ENCODE data around the gene CDR2L. TPM values are rescaled to one million over a fixed set of nuclear protein-coding genes. Genes with fewer than 3 reads are reported as not detected.

The CDR2L gene
- total RNA-seq, 1 experiment from 2014 or later, result 31.0 TPM

- DNase-seq (ENCODE audit: low spot score) (no peak), ATAC-seq (no peak)
- POLR2A ChIA-PET, result no interaction called here
- TF ChIP-seq CBFB (CRISPR knock-in tag; IDR thresholded peaks at IDR 0.05; ENCODE audit: low read depth) (no peak), ZNF317 (CRISPR knock-in tag; IDR thresholded peaks at IDR 0.05; ENCODE audit: borderline replicate concordance, low read depth) (no peak), ZNF416 (CRISPR knock-in tag; IDR thresholded peaks at IDR 0.05) (no peak)
- no peak overlapping the region for H3K4me3 Mint-ChIP-seq
- CTCF ChIA-PET, result no interaction called here
- H3K27ac Mint-ChIP-seq, result no peak overlapping the region
- no peaks in the 10 kb centered on the region for H3K9me3 Mint-ChIP-seq
- peaks cover 40% of the 10 kb centered on the region for H3K27me3 Mint-ChIP-seq (ENCODE audit: low read depth)
- peaks cover 17% of the 10 kb centered on the region for H3K4me1 Mint-ChIP-seq
- H3K36me3 Mint-ChIP-seq, result no peaks in the 10 kb centered on the region
Observed at GRCh38 chr17:74941128-74941725, 46.2 kb upstream of the CDR2L start.

GRCh38 chr17:74943808-74944522, 43.5 kb upstream of the CDR2L start:
- Mint-ChIP-seq H3K9me3 (no peaks in the 10 kb centered on the region), H3K4me1 (peaks cover 17% of the 10 kb centered on the region), H3K4me3 (no peak overlapping the region), H3K27ac (no peak overlapping the region; the same call in 1 of the 2 replicates), H3K36me3 (no peaks in the 10 kb centered on the region), H3K27me3 (ENCODE audit: low read depth) (peaks cover 15% of the 10 kb centered on the region)
- ChIA-PET CTCF (interaction anchor here (1.1 to 5.9 kb wide), 5 partner anchors 14 to 153 kb away, joined by 3 to 56 read pairs (median 3); no protein-coding TSS in a partner anchor), POLR2A (interaction anchor here (0.6 kb wide), 1 partner anchor 827 kb away, joined by 5 read pairs; no protein-coding TSS in a partner anchor)
- no peak; the same call in 1 of the 2 replicates for ATAC-seq
- TF ChIP-seq E2F4 (CRISPR knock-in tag; IDR thresholded peaks at IDR 0.05; ENCODE audit: borderline replicate concordance, low read depth) (no peak), ZNF423 (CRISPR knock-in tag; IDR thresholded peaks at IDR 0.05) (peak; percentile 14; the same call in 1 of the 2 replicates)
- DNase-seq (ENCODE audit: low spot score), result peak; percentile 46

- no peak overlapping the region for H3K27ac Mint-ChIP-seq
- TF ChIP-seq ERG (CRISPR knock-in tag; IDR thresholded peaks at IDR 0.05), result no peak
- TF ChIP-seq GRHL2 (CRISPR knock-in tag; IDR thresholded peaks at IDR 0.05; ENCODE audit: insufficient replicate concordance, severe bottlenecking), result no peak
- no peak for TF ChIP-seq ATF6 (CRISPR knock-in tag; IDR thresholded peaks at IDR 0.05)
- TF ChIP-seq ZNF138 (CRISPR knock-in tag; conservative IDR thresholded peaks at IDR 0.05), result no peak
- no peak for TF ChIP-seq ELF4 (CRISPR knock-in tag; IDR thresholded peaks at IDR 0.05; ENCODE audit: low read depth)
- no peak for TF ChIP-seq HMGA2 (CRISPR knock-in tag; IDR thresholded peaks at IDR 0.05)
- no peak for TF ChIP-seq NR2C2 (CRISPR knock-in tag; IDR thresholded peaks at IDR 0.05)
- TF ChIP-seq CREB1 (CRISPR knock-in tag; IDR thresholded peaks at IDR 0.05), result no peak
- TF ChIP-seq MXD4 (CRISPR knock-in tag; IDR thresholded peaks at IDR 0.05; ENCODE audit: borderline replicate concordance), result no peak
- no peak for TF ChIP-seq TP53 (CRISPR knock-in tag; IDR thresholded peaks at IDR 0.05)
- TF ChIP-seq FOXP1 (CRISPR knock-in tag; IDR thresholded peaks at IDR 0.05; ENCODE audit: borderline replicate concordance), result no peak
- no peak for TF ChIP-seq AFF4 (CRISPR knock-in tag; IDR thresholded peaks at IDR 0.05; ENCODE audit: borderline replicate concordance)
- H3K36me3 Mint-ChIP-seq, result no peaks in the 10 kb centered on the region
- no peak overlapping the region for H3K4me3 Mint-ChIP-seq
- ChIA-PET POLR2A (no interaction called here), CTCF (interaction anchor here (1.0 to 5.9 kb wide), 4 partner anchors 12 to 26 kb away, joined by 3 to 56 read pairs (median 4); partner anchors contain the start of gene OTOP2)
- peaks cover 19% of the 10 kb centered on the region for H3K4me1 Mint-ChIP-seq
- peaks cover 10% of the 10 kb centered on the region for H3K27me3 Mint-ChIP-seq (ENCODE audit: low read depth)
- DNase-seq (ENCODE audit: low spot score), result no peak
- ATAC-seq, result no peak
- H3K9me3 Mint-ChIP-seq, result no peaks in the 10 kb centered on the region
Observed at GRCh38 chr17:74945543-74945942, 41.9 kb upstream of the CDR2L start.

All from WTC11 (cell line).